Suprapubic skin (tissue), 4 donors: ENCODE results near the gene CNTNAP4. TPM values are rescaled to one million over a fixed set of nuclear protein-coding genes. Genes with fewer than 3 reads are reported as not detected.

ENCODE experiments used
- DNase-seq, 2 donors: peaks; one replicate each; pipeline ENCODE4 v3.0.0-alpha.2; 2019; ENCODE audit warnings: low spot score in 2 of 2
- H3K27ac ChIP-seq: fragments of 200-600 bp; sonication (generic); one replicate; pipeline ENCODE4 v1.5.1; 2019
- H3K27me3 ChIP-seq: fragments of 200-600 bp; sonication (generic); one replicate; pipeline ENCODE4 v1.5.1; 2019
- H3K36me3 ChIP-seq: fragments of 200-600 bp; sonication (generic); one replicate; pipeline ENCODE4 v1.5.1; 2019
- H3K4me1 ChIP-seq: fragments of 200-600 bp; sonication (generic); one replicate; pipeline ENCODE4 v1.5.1; 2019
- H3K4me3 ChIP-seq: fragments of 200-600 bp; sonication (generic); one replicate; pipeline ENCODE4 v1.5.1; 2019; ENCODE audit warnings: mild to moderate bottlenecking
- H3K9me3 ChIP-seq: fragments of 200-600 bp; sonication (generic); one replicate; pipeline ENCODE4 v1.5.1; 2019
- EP300 ChIP-seq: sonication (generic); formaldehyde crosslinking; IDR thresholded peaks from one replicate; pipeline ENCODE4 v1.6.1; 2017; ENCODE audit warnings: antibody characterized with exemption
- POLR2A ChIP-seq, 2 donors: fragments of 450-650 bp; IDR thresholded peaks; one replicate each; pipeline ENCODE4 v1.6.1; 2017; ENCODE audit warnings: antibody characterized with exemption in 2 of 2, mild to moderate bottlenecking in 2 of 2, moderate library complexity in 2 of 2
- POLR2AphosphoS5 ChIP-seq, 3 donors: sonication (generic); formaldehyde crosslinking; IDR thresholded peaks; one replicate each; pipeline ENCODE4 v1.6.1; 2017; ENCODE audit warnings: antibody characterized with exemption in 3 of 3
- WGBS: methylation state at CpG from one replicate; pipeline ENCODE4 v1.1.5; 2018; 5-methylcytosine and 5-hydroxymethylcytosine counted together
- total RNA-seq, 4 donors: library from RNA; depleted of rRNA; stranded (reverse); fragments of >200 nt; gene quantifications; one replicate each; pipeline ENCODE4 v1.1.0, GENCODE V29; 2016
- TF ChIP-seq, protein P1 (sequence below), 2 donors: fragments of 200-600 bp in 1 of 2; fragments of 450-650 bp in 1 of 2; sonication (generic) in 1 of 2; IDR thresholded peaks; one replicate each; pipeline ENCODE4 v1.5.1; 2016 to 2019; ENCODE audit warnings: antibody characterized with exemption in 2 of 2, mild to moderate bottlenecking in 1 of 2, moderate library complexity in 1 of 2

Gene CNTNAP4
- total RNA-seq, 4 donors from 2014 or later = not detected

DNA sequence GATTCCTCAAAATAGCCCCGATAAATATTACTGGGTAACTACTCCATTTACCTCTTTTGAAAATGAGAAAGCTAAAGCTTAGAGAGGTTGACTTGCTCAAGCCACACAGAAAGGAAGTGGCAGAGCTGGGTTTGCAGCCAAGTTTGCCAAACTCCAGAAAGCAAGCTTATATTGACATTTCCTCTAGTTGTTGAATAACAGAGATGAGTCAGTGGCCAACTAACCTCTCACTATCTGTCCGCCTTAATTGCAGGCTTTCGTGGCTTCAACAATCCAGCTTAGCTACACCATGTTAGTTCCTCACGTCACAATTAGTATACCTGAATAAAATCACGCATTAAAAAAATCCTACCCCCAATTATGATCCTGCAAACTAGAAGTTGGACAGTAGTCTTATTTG is 151.7 kb downstream of the CNTNAP4 start:
- TF ChIP-seq POLR2A (IDR thresholded peaks at IDR 0.05) (no peak), POLR2AphosphoS5 (IDR thresholded peaks at IDR 0.05) (no peak), EP300 (no peak)
- Histone ChIP-seq H3K27ac (no peak overlapping the region), H3K4me3 (no peak overlapping the region), H3K36me3 (no peaks in the 10 kb centered on the region), H3K9me3 (no peaks in the 10 kb centered on the region), H3K27me3 (no peaks in the 10 kb centered on the region), H3K4me1 (no peaks in the 10 kb centered on the region)
- 90% methylated on average over 5 of the region's 5 CpGs for WGBS
- no peak for DNase-seq

DNA sequence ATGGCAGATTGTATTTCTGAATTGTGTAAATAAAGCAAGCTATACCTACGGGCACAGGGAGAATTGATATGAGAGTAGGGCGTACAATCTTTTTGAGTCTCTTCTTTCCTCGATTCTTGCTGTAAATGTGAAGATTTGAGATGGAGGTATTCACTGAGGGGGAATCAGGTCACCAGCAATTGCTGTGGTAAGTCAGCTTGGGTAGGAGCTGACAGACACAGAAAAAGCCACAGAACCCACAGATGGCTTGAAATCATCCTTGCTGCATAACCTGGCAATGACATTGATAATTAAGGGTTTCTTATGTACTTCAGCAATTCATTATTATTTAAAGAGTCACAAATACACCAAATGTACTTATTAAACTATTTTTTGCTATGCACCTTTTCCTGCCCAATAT is 164.2 kb downstream of the CNTNAP4 start:
- H3K4me1 ChIP-seq = no peaks in the 10 kb centered on the region
- no peaks in the 10 kb centered on the region for H3K9me3 ChIP-seq
- no peaks in the 10 kb centered on the region for H3K27me3 ChIP-seq
- no peak for TF ChIP-seq POLR2AphosphoS5 (IDR thresholded peaks at IDR 0.05)
- TF ChIP-seq, protein P1, sequence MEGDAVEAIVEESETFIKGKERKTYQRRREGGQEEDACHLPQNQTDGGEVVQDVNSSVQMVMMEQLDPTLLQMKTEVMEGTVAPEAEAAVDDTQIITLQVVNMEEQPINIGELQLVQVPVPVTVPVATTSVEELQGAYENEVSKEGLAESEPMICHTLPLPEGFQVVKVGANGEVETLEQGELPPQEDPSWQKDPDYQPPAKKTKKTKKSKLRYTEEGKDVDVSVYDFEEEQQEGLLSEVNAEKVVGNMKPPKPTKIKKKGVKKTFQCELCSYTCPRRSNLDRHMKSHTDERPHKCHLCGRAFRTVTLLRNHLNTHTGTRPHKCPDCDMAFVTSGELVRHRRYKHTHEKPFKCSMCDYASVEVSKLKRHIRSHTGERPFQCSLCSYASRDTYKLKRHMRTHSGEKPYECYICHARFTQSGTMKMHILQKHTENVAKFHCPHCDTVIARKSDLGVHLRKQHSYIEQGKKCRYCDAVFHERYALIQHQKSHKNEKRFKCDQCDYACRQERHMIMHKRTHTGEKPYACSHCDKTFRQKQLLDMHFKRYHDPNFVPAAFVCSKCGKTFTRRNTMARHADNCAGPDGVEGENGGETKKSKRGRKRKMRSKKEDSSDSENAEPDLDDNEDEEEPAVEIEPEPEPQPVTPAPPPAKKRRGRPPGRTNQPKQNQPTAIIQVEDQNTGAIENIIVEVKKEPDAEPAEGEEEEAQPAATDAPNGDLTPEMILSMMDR (IDR thresholded peaks at IDR 0.05) = no peak
- no peak for TF ChIP-seq POLR2A (IDR thresholded peaks at IDR 0.05)
- TF ChIP-seq EP300 = no peak
- no peak overlapping the region for H3K27ac ChIP-seq
- no peaks in the 10 kb centered on the region for H3K36me3 ChIP-seq
- H3K4me3 ChIP-seq = no peak overlapping the region
- no peak for DNase-seq
- 84% methylated on average over 3 of the region's 3 CpGs for WGBS

DNA sequence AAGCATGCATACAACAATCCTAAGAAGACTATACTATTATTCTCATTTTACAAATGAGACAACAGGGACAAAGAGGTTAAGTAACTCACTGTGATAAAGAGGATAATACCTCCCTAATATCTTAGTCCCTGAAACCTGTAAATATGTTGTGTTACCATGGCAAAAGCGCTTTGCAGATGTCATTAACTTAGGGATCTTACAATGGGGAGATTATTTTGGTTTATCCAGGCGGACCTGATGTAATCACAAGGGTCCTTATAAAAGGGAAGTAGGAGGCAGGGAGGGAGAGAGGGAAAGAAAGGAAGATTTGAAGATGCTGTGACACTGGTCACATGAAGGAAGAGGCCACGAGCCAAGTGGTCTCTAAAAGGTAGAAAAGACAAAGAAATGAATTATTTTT is 164.7 kb downstream of the CNTNAP4 start:
- TF ChIP-seq POLR2AphosphoS5 (IDR thresholded peaks at IDR 0.05) = no peak
- no peak for TF ChIP-seq EP300
- TF ChIP-seq, protein P1 (IDR thresholded peaks at IDR 0.05) = no peak
- no peak for TF ChIP-seq POLR2A (IDR thresholded peaks at IDR 0.05)
- Histone ChIP-seq H3K4me3 (no peak overlapping the region), H3K27ac (no peak overlapping the region), H3K36me3 (no peaks in the 10 kb centered on the region), H3K4me1 (no peaks in the 10 kb centered on the region), H3K9me3 (no peaks in the 10 kb centered on the region), H3K27me3 (no peaks in the 10 kb centered on the region)
- WGBS = 62% methylated on average over 3 of the region's 3 CpGs
- DNase-seq = no peak

DNA sequence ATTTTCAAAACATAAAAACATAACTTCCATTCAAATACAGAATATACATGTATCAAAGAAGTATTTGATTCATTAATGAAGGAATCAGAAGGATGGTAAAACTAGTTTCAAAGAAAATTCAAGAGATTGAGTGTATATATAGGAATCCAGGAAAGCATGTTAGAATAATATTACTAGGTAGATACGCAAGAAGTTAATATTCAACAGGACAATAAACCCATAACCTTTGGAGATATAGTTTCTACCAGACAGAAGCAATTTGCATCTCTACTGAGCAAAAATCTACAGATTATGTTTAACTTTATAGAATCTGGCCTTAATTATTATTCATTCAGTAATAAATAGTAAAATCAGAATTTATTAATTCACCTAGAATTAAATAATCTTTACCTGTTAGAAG is 166.8 kb downstream of the CNTNAP4 start:
- Histone ChIP-seq H3K4me1 (no peaks in the 10 kb centered on the region), H3K36me3 (no peaks in the 10 kb centered on the region), H3K27me3 (no peaks in the 10 kb centered on the region), H3K9me3 (no peaks in the 10 kb centered on the region), H3K27ac (no peak overlapping the region), H3K4me3 (no peak overlapping the region)
- TF ChIP-seq POLR2AphosphoS5 (IDR thresholded peaks at IDR 0.05) (no peak), POLR2A (IDR thresholded peaks at IDR 0.05) (no peak)
- DNase-seq = no peak
- WGBS = 93% methylated on average over 1 of the region's 1 CpG

DNA sequence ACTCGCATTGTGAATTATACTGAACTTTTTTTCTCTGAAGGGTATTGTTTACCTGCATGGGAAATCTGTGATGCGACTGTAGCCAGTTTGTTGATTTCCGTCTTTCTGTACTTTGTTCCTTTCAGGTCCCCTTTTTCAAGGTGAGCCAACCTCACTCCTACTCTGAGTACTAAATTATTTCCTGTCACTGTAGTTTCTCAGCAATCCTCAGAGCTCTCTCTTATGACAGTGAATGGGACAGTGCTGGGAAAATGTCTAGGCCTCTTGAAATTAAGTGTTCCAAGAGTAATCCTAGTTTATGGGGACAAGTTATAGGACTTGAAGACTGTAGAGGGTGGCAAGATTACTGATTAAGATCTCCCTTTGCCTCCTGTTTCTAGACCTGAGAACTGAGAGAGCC is 167.6 kb downstream of the CNTNAP4 start:
- H3K27me3 ChIP-seq = no peaks in the 10 kb centered on the region
- WGBS = 49% methylated on average over 3 of the region's 3 CpGs
- H3K27ac ChIP-seq = no peak overlapping the region
- TF ChIP-seq POLR2A (IDR thresholded peaks at IDR 0.05) (no peak), POLR2AphosphoS5 (IDR thresholded peaks at IDR 0.05) (no peak), EP300 (no peak)
- TF ChIP-seq, protein P1 (IDR thresholded peaks at IDR 0.05) = no peak
- no peaks in the 10 kb centered on the region for H3K9me3 ChIP-seq
- DNase-seq = no peak
- H3K36me3 ChIP-seq = no peaks in the 10 kb centered on the region
- H3K4me3 ChIP-seq = no peak overlapping the region
- no peaks in the 10 kb centered on the region for H3K4me1 ChIP-seq

DNA sequence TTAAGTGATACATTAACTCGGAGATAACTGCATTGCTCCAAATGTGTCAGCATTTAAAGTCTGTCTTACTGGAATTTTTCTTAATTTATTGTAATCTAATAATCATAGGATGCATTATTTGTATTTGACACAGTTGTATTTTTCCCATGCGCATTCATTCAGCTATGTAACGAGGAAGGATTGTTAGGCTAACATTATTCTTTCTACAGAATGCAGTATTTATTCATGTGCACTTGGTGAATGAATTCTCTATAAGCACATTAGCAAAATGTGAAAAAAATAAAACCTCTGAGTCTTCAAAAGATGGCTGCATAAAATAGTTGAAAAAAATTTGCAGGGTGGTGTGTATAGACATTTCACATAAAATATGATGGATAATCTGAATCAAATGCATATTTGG is 168.6 kb downstream of the CNTNAP4 start:
- Histone ChIP-seq H3K4me3 (no peak overlapping the region), H3K36me3 (no peaks in the 10 kb centered on the region), H3K27ac (no peak overlapping the region), H3K4me1 (no peaks in the 10 kb centered on the region), H3K9me3 (no peaks in the 10 kb centered on the region), H3K27me3 (no peaks in the 10 kb centered on the region)
- TF ChIP-seq, protein P1 (IDR thresholded peaks at IDR 0.05) = no peak
- no peak for TF ChIP-seq POLR2A (IDR thresholded peaks at IDR 0.05)
- TF ChIP-seq EP300 = no peak
- TF ChIP-seq POLR2AphosphoS5 (IDR thresholded peaks at IDR 0.05) = no peak
- WGBS = 80% methylated on average over 3 of the region's 3 CpGs
- DNase-seq = no peak
